Mesothelial cell of epicardium (in vitro differentiated cells): Measurements from ENCODE around the gene SACM1L. TPM values are rescaled to one million over a fixed set of nuclear protein-coding genes. Genes with fewer than 3 reads are reported as not detected.

ENCODE experiments used
- DNase-seq, 2 experiments: peaks; one replicate each; pipeline ENCODE4 v3.0.0; 2021; ENCODE audit warnings: low spot score in 2 of 2; ENCODE audit not compliant: unreplicated experiment in 2 of 2
- H3K27ac Mint-ChIP-seq: 2 replicates; pipeline ENCODE4 v1.8.0; 2021; ENCODE audit warnings: mixed read lengths
- H3K27me3 Mint-ChIP-seq: 2 replicates; pipeline ENCODE4 v1.8.0; 2021; ENCODE audit warnings: low read depth, mixed read lengths
- H3K36me3 Mint-ChIP-seq: 2 replicates; pipeline ENCODE4 v1.8.0; 2021; ENCODE audit warnings: mixed read lengths
- H3K4me1 Mint-ChIP-seq: 2 replicates; pipeline ENCODE4 v1.8.0; 2021; ENCODE audit warnings: mixed read lengths
- H3K4me3 Mint-ChIP-seq: 2 replicates; pipeline ENCODE4 v1.8.0; 2021; ENCODE audit warnings: mild to moderate bottlenecking, moderate library complexity, mixed read lengths
- H3K9me3 Mint-ChIP-seq: 2 replicates; pipeline ENCODE4 v1.8.0; 2021; ENCODE audit warnings: mixed read lengths
- total RNA-seq: library from RNA; stranded (reverse); gene quantifications from 3 replicates; pipeline ENCODE4 v1.2.1, GENCODE V29; 2021
- TF ChIP-seq, protein P1 (sequence below): fragments of 200-600 bp; sonication (generic); IDR thresholded peaks from one replicate; pipeline ENCODE4 v1.5.0; 2021; ENCODE audit warnings: antibody characterized with exemption; ENCODE audit not compliant: unreplicated experiment

SACM1L gene
- total RNA-seq, 1 donor from 2014 or later, result 51.8 TPM

DNA sequence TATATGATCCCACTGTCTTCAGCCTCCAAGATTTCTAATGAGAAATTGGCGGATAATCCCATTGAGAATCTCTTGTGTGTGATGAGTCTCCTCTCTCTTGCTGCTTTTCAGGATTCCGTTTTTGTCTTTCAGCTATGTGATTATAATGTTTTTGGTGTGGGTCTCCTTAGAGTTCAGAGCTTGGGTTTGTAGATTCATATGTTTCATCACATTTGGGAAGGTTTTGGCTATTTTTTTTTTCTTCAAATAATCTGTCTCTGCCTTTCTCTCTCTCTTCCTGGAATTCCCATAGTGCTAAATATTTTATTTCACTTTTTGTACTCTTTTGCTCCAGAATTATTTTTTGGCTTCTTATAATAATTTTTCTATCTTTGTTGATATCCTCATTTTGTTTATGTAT lies 40.4 kb downstream of the SACM1L start:
- H3K4me1 Mint-ChIP-seq, result no peaks in the 10 kb centered on the region
- TF ChIP-seq, protein P1, sequence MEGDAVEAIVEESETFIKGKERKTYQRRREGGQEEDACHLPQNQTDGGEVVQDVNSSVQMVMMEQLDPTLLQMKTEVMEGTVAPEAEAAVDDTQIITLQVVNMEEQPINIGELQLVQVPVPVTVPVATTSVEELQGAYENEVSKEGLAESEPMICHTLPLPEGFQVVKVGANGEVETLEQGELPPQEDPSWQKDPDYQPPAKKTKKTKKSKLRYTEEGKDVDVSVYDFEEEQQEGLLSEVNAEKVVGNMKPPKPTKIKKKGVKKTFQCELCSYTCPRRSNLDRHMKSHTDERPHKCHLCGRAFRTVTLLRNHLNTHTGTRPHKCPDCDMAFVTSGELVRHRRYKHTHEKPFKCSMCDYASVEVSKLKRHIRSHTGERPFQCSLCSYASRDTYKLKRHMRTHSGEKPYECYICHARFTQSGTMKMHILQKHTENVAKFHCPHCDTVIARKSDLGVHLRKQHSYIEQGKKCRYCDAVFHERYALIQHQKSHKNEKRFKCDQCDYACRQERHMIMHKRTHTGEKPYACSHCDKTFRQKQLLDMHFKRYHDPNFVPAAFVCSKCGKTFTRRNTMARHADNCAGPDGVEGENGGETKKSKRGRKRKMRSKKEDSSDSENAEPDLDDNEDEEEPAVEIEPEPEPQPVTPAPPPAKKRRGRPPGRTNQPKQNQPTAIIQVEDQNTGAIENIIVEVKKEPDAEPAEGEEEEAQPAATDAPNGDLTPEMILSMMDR, result no peak
- DNase-seq, result no peak
- no peaks in the 10 kb centered on the region for H3K27me3 Mint-ChIP-seq
- H3K9me3 Mint-ChIP-seq, result peaks cover 7% of the 10 kb centered on the region
- H3K4me3 Mint-ChIP-seq, result no peak overlapping the region
- no peak overlapping the region for H3K27ac Mint-ChIP-seq
- peaks cover 57% of the 10 kb centered on the region for H3K36me3 Mint-ChIP-seq

DNA sequence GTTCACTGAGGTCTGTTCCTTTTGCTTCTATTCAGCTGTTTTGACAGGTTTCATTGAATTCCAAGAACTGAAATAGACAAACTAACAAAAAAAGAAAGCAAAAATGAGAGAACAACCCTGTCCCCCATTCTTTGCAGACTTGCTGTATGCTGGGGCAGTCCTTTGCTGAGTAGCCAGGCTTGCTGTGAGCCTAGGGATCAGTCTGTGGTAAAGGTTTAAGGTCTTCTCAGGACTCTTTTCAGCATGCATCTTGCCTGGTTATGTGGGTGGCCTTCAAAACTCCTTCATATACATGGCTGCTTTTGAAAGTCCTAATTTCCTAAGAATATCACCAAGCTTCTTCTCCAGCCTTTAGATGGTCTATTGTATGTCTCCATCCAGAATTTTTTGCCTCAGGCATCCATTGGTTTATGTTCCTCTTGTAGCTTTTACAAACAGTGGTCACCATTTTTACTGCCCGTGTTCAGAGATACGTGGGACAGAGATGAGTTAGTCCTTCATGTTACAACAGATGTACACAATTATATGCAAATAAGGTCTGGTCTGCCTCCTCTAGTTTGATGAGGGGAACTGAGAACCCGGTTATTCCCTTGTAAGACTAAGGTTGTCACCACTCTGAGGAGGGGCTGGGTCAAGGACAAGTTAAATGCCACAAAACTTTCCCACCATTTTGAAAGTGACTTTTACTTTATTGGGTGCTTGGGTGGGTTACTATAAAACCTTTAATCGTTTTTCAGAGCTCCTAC lies 41.4 kb downstream of the SACM1L start:
- Mint-ChIP-seq H3K4me3 (no peak overlapping the region), H3K27ac (no peak overlapping the region), H3K36me3 (peaks cover 56% of the 10 kb centered on the region), H3K4me1 (no peaks in the 10 kb centered on the region), H3K27me3 (no peaks in the 10 kb centered on the region), H3K9me3 (peaks cover 7% of the 10 kb centered on the region)
- TF ChIP-seq, protein P1, result no peak
- DNase-seq, result no peak

DNA sequence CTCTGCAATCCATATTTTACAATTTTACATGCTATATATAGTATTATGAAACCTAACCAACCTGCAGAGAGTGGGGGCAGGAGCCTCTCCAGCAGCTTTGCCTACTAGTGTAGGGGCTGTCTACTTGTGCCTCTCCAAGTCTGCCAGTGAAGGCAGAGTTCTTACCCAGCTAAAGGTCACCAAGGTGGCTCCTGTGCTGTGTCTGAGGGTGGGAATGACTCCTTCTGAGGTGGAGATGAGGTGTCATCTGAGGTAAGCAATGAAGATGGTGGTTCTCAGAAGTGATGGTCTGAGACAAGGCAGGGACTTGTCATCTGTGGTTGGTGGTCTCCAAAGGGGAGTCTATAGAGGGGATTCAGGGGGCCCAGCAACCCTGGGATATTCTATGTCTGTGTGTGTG lies 47.5 kb downstream of the SACM1L start:
- Mint-ChIP-seq H3K27ac (no peak overlapping the region), H3K36me3 (peaks cover 55% of the 10 kb centered on the region), H3K9me3 (no peaks in the 10 kb centered on the region), H3K4me1 (no peaks in the 10 kb centered on the region), H3K27me3 (no peaks in the 10 kb centered on the region), H3K4me3 (no peak overlapping the region)
- no peak for DNase-seq
- TF ChIP-seq, protein P1, result no peak

DNA sequence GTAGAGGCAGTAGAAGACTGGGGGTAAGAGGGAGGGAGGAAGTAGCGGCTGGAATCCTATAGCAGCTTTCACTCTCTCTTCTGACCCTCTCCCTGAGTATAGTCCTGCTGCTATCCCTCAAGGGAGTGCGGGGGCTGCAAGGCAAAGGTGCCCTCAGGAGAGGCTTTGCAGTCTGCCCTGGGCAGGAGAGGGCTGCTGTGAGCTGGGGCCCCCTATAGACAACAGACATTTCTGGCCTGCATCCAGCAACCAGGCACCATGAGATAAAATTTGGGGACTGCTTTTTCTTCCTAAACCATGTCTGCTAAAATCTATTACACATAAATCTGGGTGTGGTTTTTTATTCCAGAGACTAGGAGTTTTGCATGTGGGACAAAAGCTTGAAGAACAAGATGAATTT lies 48.0 kb downstream of the SACM1L start:
- peaks cover 55% of the 10 kb centered on the region for H3K36me3 Mint-ChIP-seq
- H3K4me3 Mint-ChIP-seq, result no peak overlapping the region
- no peaks in the 10 kb centered on the region for H3K9me3 Mint-ChIP-seq
- no peak overlapping the region for H3K27ac Mint-ChIP-seq
- no peaks in the 10 kb centered on the region for H3K4me1 Mint-ChIP-seq
- H3K27me3 Mint-ChIP-seq, result no peaks in the 10 kb centered on the region
- TF ChIP-seq, protein P1, result no peak
- DNase-seq, result no peak

DNA sequence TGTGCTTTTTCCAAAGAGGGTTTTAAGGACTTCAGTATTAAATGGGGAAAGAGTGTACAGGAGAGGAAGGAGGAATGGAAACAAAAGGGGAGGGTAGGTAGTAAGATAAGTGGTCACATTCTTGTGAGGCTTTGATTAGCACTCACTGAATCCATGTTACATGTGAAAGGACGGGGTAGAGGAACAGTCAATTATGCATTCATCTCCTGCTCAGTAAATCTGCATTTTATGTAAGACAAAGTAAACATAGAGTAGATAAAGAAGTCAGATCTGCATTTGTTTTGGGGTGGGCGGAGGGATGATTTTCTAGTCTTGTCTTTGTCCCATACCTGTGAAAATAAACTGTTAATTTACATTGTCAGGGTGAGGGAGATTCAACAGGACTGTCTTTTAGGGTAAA lies 50.8 kb downstream of the SACM1L start:
- DNase-seq, result no peak
- TF ChIP-seq, protein P1, result no peak
- H3K36me3 Mint-ChIP-seq, result peaks cover 45% of the 10 kb centered on the region
- H3K27ac Mint-ChIP-seq, result no peak overlapping the region
- H3K27me3 Mint-ChIP-seq, result no peaks in the 10 kb centered on the region
- no peaks in the 10 kb centered on the region for H3K4me1 Mint-ChIP-seq
- H3K4me3 Mint-ChIP-seq, result no peak overlapping the region
- no peaks in the 10 kb centered on the region for H3K9me3 Mint-ChIP-seq
